HG03342 (cell line): ENCODE measurements around the gene SDK1.
"Not testable (repeated sequence)": the region's sequence is repeated elsewhere in the genome, so short reads cannot be mapped to it uniquely, and the experiment has no call there.

Experiments used
- ATAC-seq: cut with Tn5 transposase; IDR thresholded peaks from one replicate; pipeline ENCODE4 v1.9.1; 2021; ENCODE audit warnings: mild to moderate bottlenecking, moderate library complexity; ENCODE audit not compliant: unreplicated experiment

Gene SDK1

GRCh38 chr7:3710122-3710521 is 409.1 kb downstream of the SDK1 start:
- no peak for ATAC-seq

GRCh38 chr7:3710531-3710930 is 409.5 kb downstream of the SDK1 start:
- no peak for ATAC-seq

- no peak for ATAC-seq
Measured at GRCh38 chr7:3712841-3713240, 411.8 kb downstream of the SDK1 start.

- no peak for ATAC-seq
Measured at GRCh38 chr7:3721422-3721821, 420.4 kb downstream of the SDK1 start.

- ATAC-seq = no peak
Measured at GRCh38 chr7:3722396-3722922, 421.4 kb downstream of the SDK1 start.

- no peak for ATAC-seq
Measured at GRCh38 chr7:3725155-3726059, 424.4 kb downstream of the SDK1 start.

- ATAC-seq = no peak
Measured at GRCh38 chr7:3730276-3730675, 429.2 kb downstream of the SDK1 start.

GRCh38 chr7:3732395-3733005 is 431.4 kb downstream of the SDK1 start:
- no peak for ATAC-seq

- no peak for ATAC-seq
Measured at GRCh38 chr7:3733541-3734140, 432.6 kb downstream of the SDK1 start.

- ATAC-seq = no peak
Measured at GRCh38 chr7:3738964-3739363, 437.9 kb downstream of the SDK1 start.

- no peak for ATAC-seq
Measured at GRCh38 chr7:3739983-3740382, 438.9 kb downstream of the SDK1 start.

GRCh38 chr7:3747467-3747866 is 446.4 kb downstream of the SDK1 start:
- ATAC-seq = no peak

GRCh38 chr7:3748389-3748788 is 447.3 kb downstream of the SDK1 start:
- ATAC-seq = no peak

GRCh38 chr7:3753868-3754267 is 452.8 kb downstream of the SDK1 start:
- no peak for ATAC-seq

- no peak for ATAC-seq
Measured at GRCh38 chr7:3754493-3755341, 453.7 kb downstream of the SDK1 start.

GRCh38 chr7:3755778-3756453 is 454.9 kb downstream of the SDK1 start:
- ATAC-seq = not testable (repeated sequence)

- ATAC-seq = no peak
Measured at GRCh38 chr7:3757059-3757458, 456.0 kb downstream of the SDK1 start.

- no peak for ATAC-seq
Measured at GRCh38 chr7:3760651-3761050, 459.6 kb downstream of the SDK1 start.

GRCh38 chr7:3762146-3762831 is 461.2 kb downstream of the SDK1 start:
- no peak for ATAC-seq
